ENCODE results near the gene CCDC33. TPM values are rescaled to one million over a fixed set of nuclear protein-coding genes. Genes with fewer than 3 reads are reported as not detected.

The CCDC33 gene
- total and polyA plus RNA-seq, 2 donors (not counting 3 experiments of a cell fraction or from before 2014, with no cell fraction given): not detected

DNA sequence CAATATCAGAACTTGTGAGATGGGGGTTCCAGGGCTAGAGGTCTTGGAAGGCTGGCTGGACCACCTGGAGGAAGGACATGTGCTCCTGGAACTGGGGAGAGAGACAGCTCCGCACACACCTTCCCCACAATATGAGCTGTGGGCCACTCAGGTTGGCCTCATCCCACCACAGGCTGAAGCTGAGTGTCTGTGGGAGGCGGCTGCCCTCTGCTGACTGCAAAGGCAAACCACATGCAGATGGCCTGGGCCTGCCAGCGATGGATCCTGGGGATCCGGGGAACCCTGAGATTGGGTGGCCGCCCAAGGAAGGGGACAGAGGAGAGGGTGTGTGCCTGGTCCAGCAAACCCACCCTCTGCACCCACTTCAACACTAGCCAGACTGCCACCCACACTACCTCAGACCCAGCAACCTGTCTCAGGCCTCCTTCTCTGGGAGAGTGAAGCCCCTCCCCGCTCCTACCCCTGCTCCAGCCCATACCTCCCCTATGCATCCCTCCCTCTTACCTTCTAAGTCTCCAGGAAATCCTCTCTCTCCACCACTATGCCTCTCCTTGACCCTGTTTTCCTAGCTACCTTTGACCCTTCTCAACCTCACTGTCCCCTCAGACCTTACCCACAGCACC, 86.5 kb downstream of the CCDC33 start:
- Histone ChIP-seq H3K9me1 (replicated peaks; ENCODE audit: control insufficient read depth, extremely low read depth, insufficient read depth, low read length) (no peaks in the 10 kb centered on the region), H3K36me3 (ENCODE audit: control insufficient read depth in 2 of 2, extremely low read depth in 1 of 2, insufficient read depth in 2 of 2, low read length in 2 of 2) (no peaks in the 10 kb centered on the region), H2AFZ (ENCODE audit: low read depth, low read length) (no peak overlapping the region), H3K27ac (ENCODE audit: insufficient read depth, low read depth, low read length) (no peak overlapping the region), H3K4me2 (ENCODE audit: insufficient read depth, low read length) (no peak overlapping the region), H3K9me3 (replicated peaks; ENCODE audit: control insufficient read depth, insufficient read depth, low read length) (no peaks in the 10 kb centered on the region), H3K9ac (replicated peaks; ENCODE audit: extremely low read depth, insufficient read depth, low read length) (no peak overlapping the region), H3K27me3 (ENCODE audit: control insufficient read depth in 2 of 2, insufficient read depth in 2 of 2, low read length in 2 of 2) (peaks cover 0 to 1% of the 10 kb centered on the region in 2 experiments), H3K4me1 (ENCODE audit: control insufficient read depth, extremely low read depth, insufficient read depth, low read length) (no peaks in the 10 kb centered on the region), H4K20me1 (replicated peaks; ENCODE audit: control insufficient read depth, extremely low read depth, insufficient read depth, low read length) (no peaks in the 10 kb centered on the region), H3K4me3 (replicated peaks in 1 of 3; ENCODE audit: insufficient read depth in 1 of 3, low read depth in 1 of 3, low read length in 3 of 3) (no peak overlapping the region), H3K79me2 (ENCODE audit: control insufficient read depth, insufficient read depth, low read length) (no peaks in the 10 kb centered on the region)
- FAIRE-seq (peak; percentile 48), DNase-seq (ENCODE audit: low read depth, low spot score) (peak; percentile 49)
- dilution Hi-C loops (cut with MboI; ENCODE audit: extremely low pct_ligation_motif_present, low sequenced_read_pairs): no loop called here
- ChIA-PET CTCF (interaction anchor here (0.7 to 5.7 kb wide), 23 partner anchors 7 to 449 kb away, joined by 3 to 175 read pairs (median 5); no protein-coding TSS in a partner anchor), POLR2A (no interaction called here)
- no TSS peak for BruUV-seq (replicated peaks)
- intact Hi-C loops (cut with micrococcal nuclease): loop anchor here (1.0 to 5.0 kb wide), 6 partner anchors 11 to 370 kb away; no protein-coding TSS in a partner anchor
- TF ChIP-seq CTCF (IDR thresholded peaks at IDR 0.05; ENCODE audit: extremely low read depth in 1 of 2, insufficient read depth in 1 of 2, low read depth in 1 of 2, low read length in 2 of 2): peak; percentile 74 to 93
- no peak for TF ChIP-seq POLR2AphosphoS5 (IDR thresholded peaks at IDR 0.05; ENCODE audit: insufficient read depth, low read depth, low read length)

GRCh38 chr15:74324714-74325113, 88.6 kb downstream of the CCDC33 start:
- CTCF ChIA-PET: interaction anchor here (0.8 to 1.2 kb wide), 2 partner anchors 14 to 15 kb away, joined by 3 read pairs; no protein-coding TSS in a partner anchor
- dilution Hi-C loops (cut with MboI; ENCODE audit: extremely low pct_ligation_motif_present, low sequenced_read_pairs) (no loop called here), intact Hi-C loops (cut with micrococcal nuclease) (loop anchor here (5.0 kb wide), 2 partner anchors 82 to 372 kb away; no protein-coding TSS in a partner anchor)
- H3K4me3 ChIP-seq (replicated peaks in 1 of 3; ENCODE audit: insufficient read depth in 1 of 3, low read depth in 1 of 3, low read length in 3 of 3): no peak overlapping the region
- H3K27me3 ChIP-seq (ENCODE audit: control insufficient read depth in 2 of 2, insufficient read depth in 2 of 2, low read length in 2 of 2): peaks cover 0 to 1% of the 10 kb centered on the region in 2 experiments
- no peaks in the 10 kb centered on the region for H3K9me1 ChIP-seq (replicated peaks; ENCODE audit: control insufficient read depth, extremely low read depth, insufficient read depth, low read length)
- H3K27ac ChIP-seq (ENCODE audit: insufficient read depth, low read depth, low read length): no peak overlapping the region
- FAIRE-seq (no peak), DNase-seq (ENCODE audit: low read depth, low spot score) (no peak)
- no TSS peak for BruUV-seq (replicated peaks)
- H3K79me2 ChIP-seq (ENCODE audit: control insufficient read depth, insufficient read depth, low read length): no peaks in the 10 kb centered on the region
- POLR2A ChIA-PET: no interaction called here
- TF ChIP-seq EZH2 (IDR thresholded peaks at IDR 0.05; ENCODE audit: borderline replicate concordance, low read depth, low read length, severe bottlenecking): no peak
- no peak for TF ChIP-seq POLR2AphosphoS5 (IDR thresholded peaks at IDR 0.05; ENCODE audit: insufficient read depth, low read depth, low read length)
- TF ChIP-seq JUN (IDR thresholded peaks at IDR 0.05; ENCODE audit: borderline replicate concordance, insufficient read depth, insufficient read length, low read depth): no peak
- no peak for TF ChIP-seq CTCF (IDR thresholded peaks at IDR 0.05; ENCODE audit: extremely low read depth in 1 of 2, insufficient read depth in 1 of 2, low read depth in 1 of 2, low read length in 2 of 2)
- no peak for TF ChIP-seq FOS (IDR thresholded peaks at IDR 0.05; ENCODE audit: borderline replicate concordance, insufficient read depth, low read length)
- TF ChIP-seq, protein P1, sequence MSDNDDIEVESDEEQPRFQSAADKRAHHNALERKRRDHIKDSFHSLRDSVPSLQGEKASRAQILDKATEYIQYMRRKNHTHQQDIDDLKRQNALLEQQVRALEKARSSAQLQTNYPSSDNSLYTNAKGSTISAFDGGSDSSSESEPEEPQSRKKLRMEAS (IDR thresholded peaks at IDR 0.05; ENCODE audit: insufficient read depth, insufficient read length): no peak
- TF ChIP-seq MYC (IDR thresholded peaks at IDR 0.05; ENCODE audit: low read depth, low read length): no peak
- no peak for TF ChIP-seq GATA2 (IDR thresholded peaks at IDR 0.05; ENCODE audit: insufficient read depth, insufficient read length, low read depth, low read length)
- TF ChIP-seq POLR2A (IDR thresholded peaks at IDR 0.05; ENCODE audit: low read depth, low read length): no peak
- H4K20me1 ChIP-seq (replicated peaks; ENCODE audit: control insufficient read depth, extremely low read depth, insufficient read depth, low read length): no peaks in the 10 kb centered on the region
- no peaks in the 10 kb centered on the region for H3K4me1 ChIP-seq (ENCODE audit: control insufficient read depth, extremely low read depth, insufficient read depth, low read length)
- no peak overlapping the region for H3K4me2 ChIP-seq (ENCODE audit: insufficient read depth, low read length)
- H3K9ac ChIP-seq (replicated peaks; ENCODE audit: extremely low read depth, insufficient read depth, low read length): no peak overlapping the region
- H3K9me3 ChIP-seq (replicated peaks; ENCODE audit: control insufficient read depth, insufficient read depth, low read length): no peaks in the 10 kb centered on the region
- H3K36me3 ChIP-seq (ENCODE audit: control insufficient read depth in 2 of 2, extremely low read depth in 1 of 2, insufficient read depth in 2 of 2, low read length in 2 of 2): no peaks in the 10 kb centered on the region
- H2AFZ ChIP-seq (ENCODE audit: low read depth, low read length): no peak overlapping the region

All from endothelial cell of umbilical vein (primary cell).